Smooth muscle cell (in vitro differentiated cells): ENCODE data around the gene OPCML. TPM values are rescaled to one million over a fixed set of nuclear protein-coding genes. Genes with fewer than 3 reads are reported as not detected.

Experiments
- DNase-seq: peaks from one replicate; lab custom pipeline; 2025; ENCODE audit not compliant: unreplicated experiment; lab: John Stamatoyannopoulos, UW
- H2AFZ ChIP-seq: fragments of 200-600 bp; sonication (generic); 2 replicates; pipeline ENCODE4 v1.6.0; 2016; ENCODE audit warnings: antibody characterized with exemption, low read depth, mild to moderate bottlenecking
- H3F3A ChIP-seq: fragments of 200-600 bp; sonication (generic); 2 replicates; pipeline ENCODE4 v1.6.0; 2017; ENCODE audit warnings: antibody characterized with exemption, low read depth
- H3K27ac ChIP-seq: fragments of 200-600 bp; sonication (generic); 2 replicates; pipeline ENCODE4 v1.5.1; 2016; ENCODE audit warnings: low read depth, mild to moderate bottlenecking
- H3K27me3 ChIP-seq: fragments of 200-600 bp; sonication (generic); 2 replicates; pipeline ENCODE4 v1.6.1; 2016; ENCODE audit warnings: low read depth, mild to moderate bottlenecking
- H3K36me3 ChIP-seq: fragments of 200-600 bp; sonication (generic); 2 replicates; pipeline ENCODE4 v1.5.1; 2016; ENCODE audit warnings: low read depth
- H3K4me1 ChIP-seq: fragments of 200-600 bp; sonication (generic); 2 replicates; pipeline ENCODE4 v1.5.1; 2016; ENCODE audit warnings: low read depth
- H3K4me2 ChIP-seq: fragments of 200-600 bp; sonication (generic); 2 replicates; pipeline ENCODE4 v1.6.0; 2016; ENCODE audit warnings: mild to moderate bottlenecking
- H3K4me3 ChIP-seq: fragments of 200-600 bp; sonication (generic); 2 replicates; pipeline ENCODE4 v1.5.1; 2016; ENCODE audit warnings: mild to moderate bottlenecking
- H3K79me2 ChIP-seq: fragments of 200-600 bp; sonication (generic); 2 replicates; pipeline ENCODE4 v1.6.0; 2016; ENCODE audit warnings: low read depth, mild to moderate bottlenecking
- H3K9ac ChIP-seq: fragments of 200-600 bp; sonication (generic); 2 replicates; pipeline ENCODE4 v1.6.0; 2016; ENCODE audit warnings: low read depth
- H3K9me3 ChIP-seq: fragments of 200-600 bp; sonication (generic); replicated peaks from 2 replicates; pipeline ENCODE4 v1.5.1; 2016; ENCODE audit warnings: low read depth
- H4K20me1 ChIP-seq: fragments of 200-600 bp; sonication (generic); 2 replicates; pipeline ENCODE4 v1.6.0; 2016; ENCODE audit warnings: low read depth
- WGBS: methylation state at CpG from one replicate; pipeline ENCODE4 v1.1.7; 2016; ENCODE audit warnings: low lambda C conversion rate; 5-methylcytosine and 5-hydroxymethylcytosine counted together
- polyA plus RNA-seq: library from polyadenylated mRNA; unstranded; fragments of >200 nt; fragmentation: Nextera tagmentation; extraction: Ambion mirVana; gene quantifications from 2 replicates; pipeline ENCODE4 v1.2.1, GENCODE V29; 2016
- total RNA-seq: library from RNA; depleted of rRNA; stranded (reverse); fragments of >200 nt; gene quantifications from 2 replicates; pipeline ENCODE4 v1.2.3, GENCODE V29; 2014
- TF ChIP-seq, protein P1 (sequence below): fragments of 200-600 bp; sonication (generic); IDR thresholded peaks from 2 replicates; pipeline ENCODE4 v1.5.1; 2017; ENCODE audit warnings: borderline replicate concordance, mild to moderate bottlenecking, antibody characterized with exemption; ENCODE audit not compliant: insufficient read depth, poor library complexity, severe bottlenecking

OPCML gene
- total and polyA plus RNA-seq, 2 experiments from 2014 or later, result 0.42 to 0.58 TPM

DNA sequence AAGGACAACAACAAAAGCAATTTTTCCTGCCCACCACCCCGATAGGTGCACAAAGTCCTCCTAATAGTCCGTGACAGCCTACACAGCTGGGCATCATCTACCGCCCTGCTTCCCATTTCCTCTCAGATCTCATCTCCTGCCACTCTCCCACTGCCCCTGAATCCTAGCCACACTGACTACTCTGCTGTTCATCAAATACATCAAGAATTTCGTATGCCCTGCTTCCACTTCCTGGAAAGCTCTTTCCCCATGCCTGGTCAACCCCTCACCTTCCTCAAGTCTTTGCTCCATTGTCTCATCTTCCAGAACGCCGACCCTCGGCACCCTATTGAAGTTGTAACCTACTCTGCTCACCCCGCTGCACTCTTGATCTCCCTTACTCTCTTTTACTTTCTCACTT lies 320.1 kb downstream of the OPCML start:
- H3K4me3 ChIP-seq, result no peak overlapping the region
- H3K27ac ChIP-seq, result no peak overlapping the region
- H3K79me2 ChIP-seq, result no peaks in the 10 kb centered on the region
- H3K9me3 ChIP-seq, result no peaks in the 10 kb centered on the region
- no peaks in the 10 kb centered on the region for H3F3A ChIP-seq
- no peaks in the 10 kb centered on the region for H3K4me1 ChIP-seq
- H2AFZ ChIP-seq, result no peak overlapping the region
- H3K4me2 ChIP-seq, result no peak overlapping the region
- H3K9ac ChIP-seq, result no peak overlapping the region
- no peaks in the 10 kb centered on the region for H4K20me1 ChIP-seq
- H3K27me3 ChIP-seq, result peaks cover 63% of the 10 kb centered on the region
- 90% methylated on average over 8 of the region's 8 CpGs for WGBS
- DNase-seq, result no peak
- TF ChIP-seq, protein P1, sequence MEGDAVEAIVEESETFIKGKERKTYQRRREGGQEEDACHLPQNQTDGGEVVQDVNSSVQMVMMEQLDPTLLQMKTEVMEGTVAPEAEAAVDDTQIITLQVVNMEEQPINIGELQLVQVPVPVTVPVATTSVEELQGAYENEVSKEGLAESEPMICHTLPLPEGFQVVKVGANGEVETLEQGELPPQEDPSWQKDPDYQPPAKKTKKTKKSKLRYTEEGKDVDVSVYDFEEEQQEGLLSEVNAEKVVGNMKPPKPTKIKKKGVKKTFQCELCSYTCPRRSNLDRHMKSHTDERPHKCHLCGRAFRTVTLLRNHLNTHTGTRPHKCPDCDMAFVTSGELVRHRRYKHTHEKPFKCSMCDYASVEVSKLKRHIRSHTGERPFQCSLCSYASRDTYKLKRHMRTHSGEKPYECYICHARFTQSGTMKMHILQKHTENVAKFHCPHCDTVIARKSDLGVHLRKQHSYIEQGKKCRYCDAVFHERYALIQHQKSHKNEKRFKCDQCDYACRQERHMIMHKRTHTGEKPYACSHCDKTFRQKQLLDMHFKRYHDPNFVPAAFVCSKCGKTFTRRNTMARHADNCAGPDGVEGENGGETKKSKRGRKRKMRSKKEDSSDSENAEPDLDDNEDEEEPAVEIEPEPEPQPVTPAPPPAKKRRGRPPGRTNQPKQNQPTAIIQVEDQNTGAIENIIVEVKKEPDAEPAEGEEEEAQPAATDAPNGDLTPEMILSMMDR, result no peak
- H3K36me3 ChIP-seq, result no peaks in the 10 kb centered on the region

GRCh38 chr11:133207995-133208394 lies 324.3 kb downstream of the OPCML start:
- Histone ChIP-seq H3K4me2 (no peak overlapping the region), H3K9ac (no peak overlapping the region), H3K27ac (no peak overlapping the region), H3F3A (no peaks in the 10 kb centered on the region), H3K79me2 (no peaks in the 10 kb centered on the region), H3K4me3 (no peak overlapping the region), H2AFZ (no peak overlapping the region), H3K27me3 (peaks cover 33% of the 10 kb centered on the region), H3K4me1 (no peaks in the 10 kb centered on the region), H3K9me3 (no peaks in the 10 kb centered on the region), H4K20me1 (no peaks in the 10 kb centered on the region), H3K36me3 (no peaks in the 10 kb centered on the region)
- TF ChIP-seq, protein P1, result no peak
- no peak for DNase-seq
- WGBS, result 95% methylated on average over 5 of the region's 5 CpGs

GRCh38 chr11:133206313-133207005 lies 325.8 kb downstream of the OPCML start:
- no peak overlapping the region for H3K4me2 ChIP-seq
- H3K4me3 ChIP-seq, result no peak overlapping the region
- 84% methylated on average over 17 of the region's 17 CpGs for WGBS
- no peak for DNase-seq
- no peaks in the 10 kb centered on the region for H4K20me1 ChIP-seq
- H3K79me2 ChIP-seq, result no peaks in the 10 kb centered on the region
- no peak overlapping the region for H3K9ac ChIP-seq
- no peaks in the 10 kb centered on the region for H3K9me3 ChIP-seq
- H3K36me3 ChIP-seq, result no peaks in the 10 kb centered on the region
- peaks cover 22% of the 10 kb centered on the region for H3K27me3 ChIP-seq
- TF ChIP-seq, protein P1, result no peak
- no peak overlapping the region for H3K27ac ChIP-seq
- no peaks in the 10 kb centered on the region for H3K4me1 ChIP-seq
- H3F3A ChIP-seq, result no peaks in the 10 kb centered on the region
- H2AFZ ChIP-seq, result no peak overlapping the region

DNA sequence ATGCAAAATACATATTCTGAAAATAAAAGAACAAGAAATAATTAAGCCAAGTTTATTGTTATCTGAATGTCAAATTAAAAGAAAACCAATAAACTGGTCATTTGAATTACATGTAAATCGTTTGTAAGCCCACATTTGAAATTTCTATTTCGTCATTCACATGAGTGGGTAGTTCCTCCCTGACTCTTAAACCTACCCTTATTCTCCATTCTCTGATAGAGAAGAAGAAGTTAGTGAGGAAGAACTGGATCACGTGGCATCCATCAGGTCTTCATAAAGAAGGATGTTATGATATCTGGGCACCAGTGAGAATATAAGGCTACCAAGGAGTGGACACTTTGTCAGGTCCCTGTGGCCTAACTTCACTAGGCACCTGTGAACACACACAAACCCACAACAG lies 328.1 kb downstream of the OPCML start:
- no peaks in the 10 kb centered on the region for H3K79me2 ChIP-seq
- DNase-seq, result no peak
- H3K9ac ChIP-seq, result no peak overlapping the region
- no peaks in the 10 kb centered on the region for H3F3A ChIP-seq
- H2AFZ ChIP-seq, result no peak overlapping the region
- H3K27ac ChIP-seq, result no peak overlapping the region
- TF ChIP-seq, protein P1, result no peak
- no peaks in the 10 kb centered on the region for H4K20me1 ChIP-seq
- WGBS, result 80% methylated on average over 3 of the region's 3 CpGs
- no peaks in the 10 kb centered on the region for H3K36me3 ChIP-seq
- H3K4me3 ChIP-seq, result no peak overlapping the region
- H3K4me1 ChIP-seq, result no peaks in the 10 kb centered on the region
- no peak overlapping the region for H3K4me2 ChIP-seq
- no peaks in the 10 kb centered on the region for H3K9me3 ChIP-seq
- H3K27me3 ChIP-seq, result peaks cover 5% of the 10 kb centered on the region
